HL-60/S4 treated with retinoic acid at 250 ng/mL for 4 days and 3 days (cell line): Measurements from ENCODE around the gene BCL7B.
"Not testable (repeated sequence)": the region's sequence is repeated elsewhere in the genome, so short reads cannot be mapped to it uniquely, and the experiment has no call there.

Experiments
- in situ Hi-C: fragments of 300-500 bp; cut with MboI; formaldehyde crosslinking; loops from 2 replicates; pipeline ENCODE4 v1.7.0; 2022; ENCODE audit warnings: low sequenced_read_pairs

Gene BCL7B

GRCh38 chr7:73503229-73503628, 54.3 kb downstream of the BCL7B start:
- in situ Hi-C loops: no loop called here

DNA sequence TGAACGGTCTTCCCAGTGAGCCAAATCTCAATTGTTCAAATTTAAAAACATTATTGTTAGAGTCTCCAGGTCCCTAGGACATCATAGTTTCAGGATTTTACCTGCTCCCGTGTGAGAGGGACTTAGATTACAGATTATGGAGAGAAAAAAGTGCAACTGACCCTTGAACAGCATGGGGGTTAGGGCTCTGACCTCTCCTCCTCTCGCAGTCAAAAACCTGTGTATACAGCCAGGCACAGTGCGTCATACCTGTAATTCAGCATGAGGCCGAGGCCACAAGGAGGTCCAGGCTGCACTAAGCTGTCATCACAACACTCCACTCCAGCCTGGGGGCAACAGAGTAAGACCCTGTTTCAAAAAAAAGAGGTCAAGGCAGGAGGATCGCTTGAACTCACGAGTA, 60.9 kb downstream of the BCL7B start:
- in situ Hi-C loops: no loop called here

- in situ Hi-C loops: not testable (repeated sequence)
Observed at GRCh38 chr7:73495507-73495906, 62.0 kb downstream of the BCL7B start.

DNA sequence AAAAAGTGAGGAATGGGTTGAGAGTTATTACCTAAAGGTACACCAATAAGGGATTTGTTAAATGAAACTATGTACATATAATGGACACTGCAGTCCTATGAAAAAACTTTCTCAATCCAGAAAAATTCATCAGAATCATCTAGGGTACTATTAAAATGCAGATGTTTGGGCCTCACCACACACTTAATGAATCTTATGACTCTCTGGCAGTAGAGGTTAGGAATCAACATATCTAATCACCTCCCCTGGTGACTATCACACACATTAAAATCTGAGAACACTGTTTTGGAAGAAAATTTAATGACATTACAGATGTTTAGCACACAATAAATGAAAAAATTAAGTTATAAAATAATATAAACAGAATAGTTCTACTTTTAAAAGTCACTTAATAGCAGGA, 67.5 kb downstream of the BCL7B start:
- in situ Hi-C loops: no loop called here

DNA sequence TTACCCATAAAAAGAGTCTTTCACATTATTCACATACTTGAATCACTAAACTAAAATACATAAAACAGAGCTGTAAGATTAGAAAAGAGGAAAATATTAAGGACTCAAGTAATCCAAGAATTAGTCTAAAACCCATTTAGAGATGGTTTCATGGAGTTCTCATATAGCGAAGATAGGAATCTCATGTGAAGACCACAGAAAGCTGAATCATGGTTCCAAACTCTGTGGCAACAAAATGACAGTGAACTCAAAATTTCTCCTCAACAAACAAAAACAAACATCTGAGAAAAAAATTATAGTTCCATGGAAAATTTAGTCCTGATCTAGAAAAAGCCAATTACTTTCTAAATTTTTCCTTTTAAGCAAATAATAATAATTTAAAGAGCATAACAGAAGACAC, 70.0 kb downstream of the BCL7B start:
- in situ Hi-C loops: no loop called here
